HG02588 (cell line): ENCODE data around the gene SIX3.
A peak's percentile ranks its signal among the peaks of the same experiment; 100 is the strongest.

Experiments
- ATAC-seq: cut with Tn5 transposase; IDR thresholded peaks from one replicate; pipeline ENCODE4 v1.9.1; 2021; ENCODE audit warnings: mild to moderate bottlenecking, moderate library complexity; ENCODE audit not compliant: unreplicated experiment

The SIX3 gene

GRCh38 chr2:44942304-44943030 lies 965 bp downstream of the SIX3 start:
- ATAC-seq = no peak

- no peak for ATAC-seq
Observed at GRCh38 chr2:44943031-44943692, 1.7 kb downstream of the SIX3 start.

GRCh38 chr2:44943693-44944101 lies 2.2 kb downstream of the SIX3 start:
- no peak for ATAC-seq

GRCh38 chr2:44944102-44944951 lies 2.8 kb downstream of the SIX3 start:
- no peak for ATAC-seq

GRCh38 chr2:44944952-44945612 lies 3.6 kb downstream of the SIX3 start:
- no peak for ATAC-seq

- no peak for ATAC-seq
Observed at GRCh38 chr2:44945676-44946371, 4.3 kb downstream of the SIX3 start.

GRCh38 chr2:44946372-44947027 lies 5.0 kb downstream of the SIX3 start:
- ATAC-seq = no peak

- ATAC-seq = no peak
Observed at GRCh38 chr2:44947028-44947375, 5.5 kb downstream of the SIX3 start.

- ATAC-seq = no peak
Observed at GRCh38 chr2:44948565-44949328, 7.2 kb downstream of the SIX3 start.

- ATAC-seq = no peak
Observed at GRCh38 chr2:44949329-44950151, 8.0 kb downstream of the SIX3 start.

- ATAC-seq = no peak
Observed at GRCh38 chr2:44950646-44951045, 9.1 kb downstream of the SIX3 start.

- ATAC-seq = no peak
Observed at GRCh38 chr2:44951124-44951523, 9.6 kb downstream of the SIX3 start.

- no peak for ATAC-seq
Observed at GRCh38 chr2:44951714-44952113, 10.2 kb downstream of the SIX3 start.

GRCh38 chr2:44952143-44952805 lies 10.8 kb downstream of the SIX3 start:
- ATAC-seq = peak; percentile 68

- no peak for ATAC-seq
Observed at GRCh38 chr2:44952806-44953498, 11.4 kb downstream of the SIX3 start.

- no peak for ATAC-seq
Observed at GRCh38 chr2:44953499-44953883, 12.0 kb downstream of the SIX3 start.

GRCh38 chr2:44954447-44954888 lies 13.0 kb downstream of the SIX3 start:
- no peak for ATAC-seq
